Natural killer cell (primary cell): ENCODE measurements around the gene ZBTB9. TPM values are rescaled to one million over a fixed set of nuclear protein-coding genes. Genes with fewer than 3 reads are reported as not detected.

Experiments used
- ATAC-seq, 3 donors: fragments of 150-1000 bp in 2 of 3; fragments of 200-7000 bp in 1 of 3; cut with Tn5 transposase; 1 replicate in 1 of 3; 2 replicates in 2 of 3; pipeline ENCODE4 v1.10.0; 2021; ENCODE audit warnings: mild to moderate bottlenecking in 2 of 3, moderate library complexity in 2 of 3
- DNase-seq, 2 donors: peaks; one replicate each; pipeline versions ENCODE4 v3.0.0 to v3.0.0-alpha.2; 2013 to 2021; ENCODE audit warnings: mixed read lengths in 1 of 2
- H3K27ac ChIP-seq: one replicate; pipeline ENCODE4 v1.5.1; 2013; ENCODE audit warnings: mild to moderate bottlenecking, low read length
- H3K27me3 ChIP-seq: one replicate; pipeline ENCODE4 v1.6.1; 2013; ENCODE audit warnings: low read length; ENCODE audit not compliant: control insufficient read depth, insufficient read depth
- H3K36me3 ChIP-seq: one replicate; pipeline ENCODE4 v1.6.1; 2013; ENCODE audit warnings: low read length; ENCODE audit not compliant: control insufficient read depth, insufficient read depth
- H3K4me1 ChIP-seq: one replicate; pipeline ENCODE4 v1.6.1; 2013; ENCODE audit warnings: low read length; ENCODE audit not compliant: control insufficient read depth, insufficient read depth
- H3K4me3 ChIP-seq: one replicate; pipeline ENCODE4 v1.5.1; 2013; ENCODE audit warnings: low read length
- H3K9me3 ChIP-seq: one replicate; pipeline ENCODE4 v1.6.1; 2013; ENCODE audit warnings: low read length; ENCODE audit not compliant: control insufficient read depth, insufficient read depth
- H3K27ac Mint-ChIP-seq, 2 donors: one replicate each; pipeline ENCODE4 v1.8.0; 2022; ENCODE audit warnings: mild to moderate bottlenecking in 2 of 2, mixed read lengths in 2 of 2, moderate library complexity in 1 of 2
- H3K27me3 Mint-ChIP-seq, 2 donors: one replicate each; pipeline ENCODE4 v1.8.0; 2022; ENCODE audit warnings: low read depth in 2 of 2, mixed read lengths in 2 of 2
- H3K36me3 Mint-ChIP-seq: one replicate; pipeline ENCODE4 v1.8.0; 2022; ENCODE audit warnings: mixed read lengths
- H3K4me1 Mint-ChIP-seq, 2 donors: one replicate each; pipeline ENCODE4 v1.8.0; 2022; ENCODE audit warnings: mixed read lengths in 2 of 2
- H3K4me3 Mint-ChIP-seq: one replicate; pipeline ENCODE4 v1.8.0; 2022; ENCODE audit warnings: mild to moderate bottlenecking, moderate library complexity, mixed read lengths
- H3K9me3 Mint-ChIP-seq, 2 donors: one replicate each; pipeline ENCODE4 v1.8.0; 2022; ENCODE audit warnings: mixed read lengths in 2 of 2
- WGBS: methylation state at CpG from one replicate; pipeline ENCODE4 v1.1.7; 2013; ENCODE audit warnings: missing lambda C conversion rate; ENCODE audit not compliant: insufficient coverage; 5-methylcytosine and 5-hydroxymethylcytosine counted together
- intact Hi-C: fragments of 100-400 bp; cut with micrococcal nuclease; formaldehyde crosslinking; loops from one replicate; pipeline ENCODE4 v1.14.2; 2022
- total RNA-seq, 4 donors: library from RNA; stranded (reverse); fragments of 120-200 nt in 1 of 4; gene quantifications; one replicate each; pipeline versions ENCODE4 v1.2.3 to v1.2.4, GENCODE V29; 2013 to 2022
- TF ChIP-seq, protein P1 (sequence below): fragments of 200-600 bp; IDR thresholded peaks from one replicate; pipeline ENCODE4 v1.8.0; 2022; ENCODE audit warnings: antibody characterized with exemption

The ZBTB9 gene
- total RNA-seq, 3 donors from 2014 or later (not counting 1 experiment from before 2014, with no cell fraction given), result 3.8 to 5.1 (median 3.9) TPM

DNA sequence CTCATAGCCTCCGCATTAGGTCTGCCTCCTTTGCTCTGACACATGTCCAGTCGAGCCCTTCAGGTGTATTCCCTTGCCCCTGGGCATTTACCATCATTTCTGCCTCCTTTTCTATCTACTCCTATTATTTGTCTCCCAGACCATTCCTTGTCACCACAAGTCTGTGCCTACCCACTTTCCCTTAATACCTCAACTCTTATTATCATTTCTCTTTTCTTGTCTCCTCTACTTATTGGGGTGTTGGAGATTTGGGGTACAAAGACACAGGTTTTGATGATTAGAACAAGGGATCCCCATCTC, 33.1 kb upstream of the ZBTB9 start:
- ATAC-seq (no peak), DNase-seq (no peak)
- no peaks in the 10 kb centered on the region for H3K36me3 Mint-ChIP-seq
- H3K27me3 Mint-ChIP-seq, result no peaks in the 10 kb centered on the region
- peaks cover 54 to 72% of the 10 kb centered on the region in 2 donors for H3K4me1 Mint-ChIP-seq
- no peak overlapping the region for H3K27ac ChIP-seq
- H3K27ac Mint-ChIP-seq, result peak overlapping the region; percentile 1 to 100
- H3K4me1 ChIP-seq, result peaks cover 49% of the 10 kb centered on the region
- 94% methylated on average over 2 of the region's 2 CpGs for WGBS
- H3K36me3 ChIP-seq, result peaks cover 3% of the 10 kb centered on the region
- H3K27me3 ChIP-seq, result no peaks in the 10 kb centered on the region
- H3K9me3 ChIP-seq, result no peaks in the 10 kb centered on the region
- intact Hi-C loops, result no loop called here
- TF ChIP-seq, protein P1, sequence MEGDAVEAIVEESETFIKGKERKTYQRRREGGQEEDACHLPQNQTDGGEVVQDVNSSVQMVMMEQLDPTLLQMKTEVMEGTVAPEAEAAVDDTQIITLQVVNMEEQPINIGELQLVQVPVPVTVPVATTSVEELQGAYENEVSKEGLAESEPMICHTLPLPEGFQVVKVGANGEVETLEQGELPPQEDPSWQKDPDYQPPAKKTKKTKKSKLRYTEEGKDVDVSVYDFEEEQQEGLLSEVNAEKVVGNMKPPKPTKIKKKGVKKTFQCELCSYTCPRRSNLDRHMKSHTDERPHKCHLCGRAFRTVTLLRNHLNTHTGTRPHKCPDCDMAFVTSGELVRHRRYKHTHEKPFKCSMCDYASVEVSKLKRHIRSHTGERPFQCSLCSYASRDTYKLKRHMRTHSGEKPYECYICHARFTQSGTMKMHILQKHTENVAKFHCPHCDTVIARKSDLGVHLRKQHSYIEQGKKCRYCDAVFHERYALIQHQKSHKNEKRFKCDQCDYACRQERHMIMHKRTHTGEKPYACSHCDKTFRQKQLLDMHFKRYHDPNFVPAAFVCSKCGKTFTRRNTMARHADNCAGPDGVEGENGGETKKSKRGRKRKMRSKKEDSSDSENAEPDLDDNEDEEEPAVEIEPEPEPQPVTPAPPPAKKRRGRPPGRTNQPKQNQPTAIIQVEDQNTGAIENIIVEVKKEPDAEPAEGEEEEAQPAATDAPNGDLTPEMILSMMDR, result no peak
- no peak overlapping the region for H3K4me3 ChIP-seq
- H3K9me3 Mint-ChIP-seq, result no peaks in the 10 kb centered on the region
- no peak overlapping the region for H3K4me3 Mint-ChIP-seq

DNA sequence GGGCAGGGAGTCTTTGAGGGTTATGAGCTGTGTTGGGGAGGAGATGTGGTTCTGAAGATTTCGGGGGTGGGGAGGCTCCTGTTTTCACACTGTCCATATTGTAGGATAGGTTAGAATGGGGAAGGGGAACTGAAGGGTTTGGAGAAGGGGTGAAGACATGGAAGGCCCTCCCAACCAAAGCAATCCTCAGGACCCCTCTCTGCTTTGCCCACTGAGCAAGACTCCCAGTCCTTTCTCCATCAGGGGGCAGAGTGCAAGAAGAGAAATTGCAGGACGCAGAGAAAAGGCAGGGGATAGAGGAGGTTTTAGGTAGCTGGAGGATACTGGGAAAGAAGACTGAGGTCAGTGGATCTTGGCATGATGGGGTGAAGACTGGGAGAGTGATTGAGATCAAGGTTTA, 30.6 kb upstream of the ZBTB9 start:
- Mint-ChIP-seq H3K4me3 (peak overlapping the region; percentile 90), H3K9me3 (no peaks in the 10 kb centered on the region)
- intact Hi-C loops, result no loop called here

DNA sequence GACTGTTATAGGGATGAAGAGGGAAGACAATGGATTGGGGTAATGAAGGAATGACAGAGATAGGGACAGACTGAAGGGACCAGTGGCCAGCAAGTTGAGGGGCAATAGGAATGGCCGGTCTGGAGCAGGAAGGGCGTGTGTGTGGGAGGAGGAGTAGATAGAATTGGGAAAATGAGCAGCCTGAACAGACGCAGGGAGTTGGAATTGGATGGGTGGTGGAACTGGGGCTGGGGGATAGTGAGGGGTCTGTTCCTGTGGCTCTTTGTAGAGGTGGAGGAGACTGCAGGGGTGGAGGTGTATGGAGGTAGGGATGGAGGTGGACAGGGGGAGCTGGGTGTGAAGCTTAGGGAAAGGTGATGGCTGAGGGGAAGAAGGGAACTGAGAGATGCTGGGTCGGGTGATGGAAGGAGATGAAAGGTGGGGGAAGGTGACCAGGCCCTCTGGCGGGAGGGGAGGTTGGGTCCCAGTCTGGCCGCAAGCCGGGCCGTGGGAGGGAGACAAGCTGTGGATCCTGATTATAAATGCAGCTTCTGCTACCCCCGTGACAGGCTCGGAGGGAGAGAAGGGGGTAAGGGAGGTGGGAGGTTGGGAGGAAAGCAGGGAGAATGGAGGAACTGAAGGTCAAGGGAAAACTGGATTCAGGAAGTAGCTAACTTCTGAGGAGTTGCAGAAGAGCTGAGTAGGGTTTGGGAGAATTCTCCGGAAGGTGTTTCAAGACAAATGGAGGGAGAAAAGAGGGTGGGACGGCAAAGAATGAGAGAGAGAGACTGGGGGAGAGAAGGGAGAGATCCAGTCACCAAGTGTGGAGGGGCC, 29.3 kb upstream of the ZBTB9 start:
- Mint-ChIP-seq H3K36me3 (no peaks in the 10 kb centered on the region), H3K9me3 (no peaks in the 10 kb centered on the region), H3K27me3 (no peaks in the 10 kb centered on the region), H3K4me3 (peak overlapping the region; percentile 90), H3K27ac (peak overlapping the region; percentile 88 to 92), H3K4me1 (peaks cover 50 to 68% of the 10 kb centered on the region in 2 donors)
- DNase-seq (no peak), ATAC-seq (no peak)
- Histone ChIP-seq H3K9me3 (no peaks in the 10 kb centered on the region), H3K27ac (peak overlapping the region; percentile 89), H3K4me1 (peaks cover 50% of the 10 kb centered on the region), H3K27me3 (no peaks in the 10 kb centered on the region), H3K36me3 (no peaks in the 10 kb centered on the region), H3K4me3 (peak overlapping the region; percentile 66)
- TF ChIP-seq, protein P1, result no peak
- intact Hi-C loops, result no loop called here
- WGBS, result 24% methylated on average over 12 of the region's 12 CpGs

More for the DNA sequence above, 30.6 kb upstream of the ZBTB9 start:
- no peak overlapping the region for H3K4me3 ChIP-seq
- no peak for ATAC-seq
- H3K4me1 ChIP-seq, result peaks cover 49% of the 10 kb centered on the region
- Mint-ChIP-seq H3K36me3 (no peaks in the 10 kb centered on the region), H3K27me3 (no peaks in the 10 kb centered on the region), H3K4me1 (peaks cover 47 to 68% of the 10 kb centered on the region in 2 donors), H3K27ac (peak overlapping the region; percentile 88 to 92)
- H3K27ac ChIP-seq, result no peak overlapping the region
- 98% methylated on average over 2 of the region's 2 CpGs for WGBS
- H3K27me3 ChIP-seq, result no peaks in the 10 kb centered on the region
- DNase-seq, result no peak
- H3K9me3 ChIP-seq, result no peaks in the 10 kb centered on the region
- no peaks in the 10 kb centered on the region for H3K36me3 ChIP-seq
- TF ChIP-seq, protein P1, result no peak
